HPDE6-E6E7 (cell line): ENCODE measurements around the gene PARD3B.

Source experiments
- DNase-seq: peaks from one replicate; pipeline ENCODE4 v3.0.0; 2011; ENCODE audit warnings: missing footprints; ENCODE audit errors: extremely low spot score

Gene PARD3B

DNA sequence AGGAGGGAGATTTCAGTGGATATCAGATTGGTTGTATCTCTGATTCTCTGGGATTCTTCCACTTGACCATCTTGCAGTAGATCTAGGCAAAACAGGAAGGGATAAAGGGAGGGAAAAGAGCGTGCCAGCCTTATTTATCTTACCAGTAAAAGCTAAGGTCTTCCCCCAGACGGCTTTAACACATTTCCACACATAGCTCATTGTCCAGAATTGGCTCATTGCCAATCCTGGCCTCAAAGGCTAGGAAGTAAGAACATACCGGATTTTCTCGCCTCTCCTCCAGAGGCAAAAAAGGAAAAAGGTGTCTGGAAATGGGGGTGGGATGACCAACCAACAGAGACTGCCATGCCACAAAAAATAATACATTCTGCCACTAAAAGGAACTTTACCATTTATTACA lies 725.4 kb downstream of the PARD3B start:
- DNase-seq: no peak

DNA sequence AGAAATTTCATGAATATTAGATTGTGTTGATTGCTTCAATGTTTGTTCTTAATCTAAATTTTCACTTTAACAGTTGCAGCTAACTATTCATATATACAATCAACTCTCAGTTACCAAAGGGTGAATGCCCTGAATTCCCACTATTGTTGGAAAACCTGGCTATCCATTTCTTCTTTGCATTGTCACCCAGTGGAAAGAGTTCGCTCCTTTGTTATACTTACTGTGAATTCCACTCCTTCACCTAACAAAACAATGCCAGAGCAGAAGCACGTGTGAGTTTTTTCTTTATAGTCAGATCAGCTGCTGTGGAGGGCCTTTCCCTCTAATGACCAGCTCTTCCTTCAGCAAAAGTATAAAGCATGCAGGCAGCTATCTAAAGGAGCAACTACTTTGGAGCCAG lies 727.9 kb downstream of the PARD3B start:
- DNase-seq: no peak

DNA sequence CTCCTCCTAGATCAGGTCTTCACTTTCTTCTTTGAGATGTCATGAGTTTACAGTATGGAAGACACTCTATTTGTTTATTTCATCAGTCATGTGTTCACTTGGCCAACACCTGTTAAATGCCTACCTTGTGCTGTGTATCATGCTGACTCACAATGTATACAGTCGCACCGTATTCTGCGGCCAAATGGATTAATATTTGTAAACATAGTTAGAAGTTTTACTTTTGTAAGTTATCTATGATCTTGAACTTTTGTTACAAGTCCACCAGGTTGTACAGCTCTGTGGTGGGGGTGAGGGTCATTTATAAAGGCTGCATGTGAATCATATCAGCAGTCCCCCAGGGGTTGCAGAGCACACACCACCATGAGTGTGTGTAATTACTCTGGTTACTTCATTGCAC lies 728.4 kb downstream of the PARD3B start:
- no peak for DNase-seq

DNA sequence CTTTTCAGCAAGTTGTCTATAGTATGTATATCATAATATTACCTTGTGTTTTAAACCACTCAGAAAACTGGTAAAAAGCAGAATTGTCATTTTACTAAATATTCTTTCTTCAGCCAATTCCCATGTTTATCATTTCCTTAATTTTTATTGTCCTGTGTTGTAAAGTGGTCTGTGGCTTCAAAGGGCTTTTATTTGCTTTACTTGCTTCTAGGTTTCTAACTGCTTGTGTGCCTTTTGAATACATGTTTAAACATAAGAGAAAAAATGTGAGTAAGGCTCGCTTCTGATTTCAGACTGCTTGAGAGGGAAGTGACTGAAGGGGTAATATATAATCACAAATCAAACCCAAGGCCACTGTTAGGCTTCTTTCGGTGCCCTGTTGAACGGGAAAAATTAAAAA lies 729.5 kb downstream of the PARD3B start:
- DNase-seq: no peak

DNA sequence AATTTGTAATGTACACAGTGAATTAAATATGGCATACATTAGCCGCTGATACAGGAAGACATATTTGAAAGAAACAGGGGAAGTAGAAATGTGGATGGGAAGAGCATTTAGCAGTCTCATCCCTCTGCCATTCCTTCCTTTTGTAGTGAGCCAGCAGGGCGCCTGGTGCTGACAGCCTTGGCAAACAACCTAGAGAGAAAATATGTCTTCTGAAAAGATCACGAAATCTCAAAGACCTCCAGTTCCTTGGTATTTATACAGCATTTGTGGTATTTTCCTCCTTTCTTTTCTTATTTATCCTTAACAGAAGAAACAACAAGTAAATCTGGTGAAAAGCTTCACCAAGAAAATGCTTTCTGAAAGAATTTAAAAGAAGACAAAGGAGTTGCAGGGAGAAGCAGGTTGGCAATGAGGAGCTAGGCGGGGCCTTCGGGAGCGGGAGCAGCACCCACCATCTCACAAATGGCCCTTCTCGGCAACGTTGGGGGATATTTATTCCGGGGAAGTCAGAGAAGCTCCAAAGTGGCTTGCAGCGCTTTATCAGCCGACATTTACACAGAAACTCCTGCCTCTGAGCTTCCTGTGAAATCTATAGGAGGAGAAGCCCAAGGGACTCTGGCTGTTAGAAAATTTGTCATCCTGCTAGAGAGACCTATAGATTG lies 731.0 kb downstream of the PARD3B start:
- no peak for DNase-seq

DNA sequence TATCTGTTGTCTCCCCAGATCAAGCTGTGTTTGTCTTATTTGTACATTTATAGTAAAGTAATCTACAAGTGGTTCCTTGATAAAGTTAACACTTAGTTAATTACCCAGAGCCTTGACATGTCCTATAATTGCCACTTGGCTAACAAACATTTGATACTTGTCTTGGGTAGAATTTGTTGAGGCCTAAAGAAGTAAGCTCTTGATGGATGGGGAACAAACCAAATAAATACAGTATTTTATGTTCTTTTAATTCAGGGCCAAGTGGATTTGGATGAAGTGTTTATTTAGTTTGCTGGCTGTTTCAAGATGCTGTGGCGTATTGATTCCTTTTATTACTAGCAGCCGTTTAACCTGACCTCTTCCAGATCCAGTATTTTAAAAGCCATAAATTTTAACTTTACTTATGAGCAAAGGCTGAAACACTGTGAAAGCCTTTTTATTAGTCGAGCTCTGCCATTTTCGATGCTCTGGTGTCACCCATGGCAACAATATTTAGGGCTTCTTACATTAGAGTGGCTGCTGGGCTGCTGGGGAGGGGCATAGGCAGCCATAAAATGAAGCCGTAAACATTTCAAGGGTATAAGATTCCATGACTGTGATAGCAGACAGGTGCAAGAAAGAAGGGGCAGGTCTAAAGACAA lies 735.4 kb downstream of the PARD3B start:
- no peak for DNase-seq

DNA sequence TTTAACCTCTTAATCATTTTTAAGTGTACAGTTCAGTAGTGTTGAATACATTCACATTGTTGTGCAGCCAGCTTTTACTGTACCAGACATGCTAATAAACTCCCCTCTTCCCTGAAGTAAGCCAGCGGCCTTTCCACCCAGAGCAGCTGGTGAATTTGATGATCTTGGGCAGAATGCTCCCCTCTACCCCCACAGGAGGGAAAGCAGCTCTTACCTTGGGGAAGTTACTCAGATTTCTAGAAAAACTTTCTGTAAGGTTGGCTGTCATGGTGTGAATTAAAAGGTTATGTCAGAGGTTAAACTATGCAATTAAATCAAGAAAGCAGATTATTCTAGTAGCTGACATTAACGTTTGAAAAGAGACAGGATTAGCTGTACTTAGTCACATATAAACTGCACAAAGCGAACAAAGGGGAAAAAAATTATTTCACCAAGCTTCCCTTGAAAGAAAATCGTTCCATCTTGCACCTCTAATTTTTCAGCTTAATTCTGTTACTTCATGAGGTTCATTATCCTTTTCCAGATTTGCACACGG lies 738.5 kb downstream of the PARD3B start:
- DNase-seq: no peak

DNA sequence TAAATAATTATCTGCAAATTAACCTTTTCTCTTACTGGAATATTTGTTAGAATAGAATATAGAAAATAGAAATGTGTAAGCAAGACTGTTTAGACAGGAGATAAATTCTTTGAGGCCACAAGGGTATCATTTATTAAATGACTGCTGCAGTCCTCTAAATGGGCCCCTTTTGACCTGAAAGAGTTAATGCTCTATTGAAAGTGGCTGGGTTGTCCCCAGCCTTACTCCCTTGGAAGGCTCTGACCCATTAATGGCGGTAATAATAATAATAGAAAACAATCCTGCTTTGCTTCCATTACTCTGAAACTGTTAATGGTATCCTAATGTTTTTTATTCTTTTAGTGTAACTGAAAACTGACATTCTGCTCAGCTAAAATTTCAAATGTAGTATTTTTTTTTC lies 739.1 kb downstream of the PARD3B start:
- DNase-seq: no peak

DNA sequence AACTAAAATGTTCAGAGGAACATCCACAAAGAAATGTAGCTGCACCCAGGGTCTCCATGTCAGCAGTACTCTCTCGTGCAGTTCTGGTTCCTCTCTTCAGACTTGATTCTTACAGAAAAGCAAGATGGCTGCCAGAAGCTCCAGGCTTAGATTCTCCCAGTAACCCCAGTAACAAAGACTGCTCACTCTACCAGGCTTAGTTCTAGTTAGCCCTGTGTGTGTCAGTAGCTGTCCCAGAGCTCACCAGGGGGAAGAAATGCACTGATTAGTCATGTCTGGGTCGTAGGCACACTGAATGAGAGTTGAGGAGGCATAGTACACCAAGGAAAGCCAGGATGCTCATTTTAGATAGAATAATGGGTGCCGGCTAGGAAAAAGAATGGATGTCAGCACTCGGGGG lies 742.0 kb downstream of the PARD3B start:
- DNase-seq: no peak

DNA sequence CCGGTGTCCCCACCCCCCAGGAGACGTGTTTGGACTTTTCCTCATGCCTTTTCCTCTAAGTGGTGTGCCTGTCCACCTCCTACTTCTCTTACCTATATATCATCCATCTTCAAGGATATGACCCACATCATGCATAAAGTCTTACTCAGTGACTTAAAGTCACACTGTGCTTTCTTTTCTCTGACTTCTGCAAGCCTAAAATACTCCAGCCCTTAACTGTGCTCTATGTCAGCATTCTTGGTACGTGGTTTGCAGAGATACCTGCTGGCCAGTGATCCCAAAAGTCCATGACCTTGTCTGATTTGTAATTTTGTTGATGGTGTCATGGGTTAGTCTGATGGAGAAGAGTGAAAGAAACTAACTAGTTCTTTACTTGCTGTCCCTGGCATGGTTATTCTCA lies 743.4 kb downstream of the PARD3B start:
- DNase-seq: no peak

DNA sequence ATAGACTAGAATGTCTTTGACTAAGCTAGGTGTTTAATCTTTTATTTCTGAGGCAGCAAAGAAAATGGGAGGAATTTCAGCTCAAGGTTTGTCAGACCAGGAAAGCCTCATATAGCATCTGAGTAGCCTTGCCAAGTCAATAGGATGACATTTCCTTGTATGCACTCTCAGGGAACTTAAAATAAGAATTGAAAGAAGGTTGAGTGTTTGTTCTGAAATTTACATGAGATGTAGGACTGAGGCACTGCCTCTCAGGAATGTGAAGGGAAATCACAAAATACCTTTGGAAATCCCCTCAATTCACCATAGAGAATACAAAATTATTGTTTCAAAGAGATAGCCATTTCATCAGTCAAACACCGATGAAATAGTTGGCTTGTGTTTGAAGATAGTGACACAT lies 745.0 kb downstream of the PARD3B start:
- no peak for DNase-seq

DNA sequence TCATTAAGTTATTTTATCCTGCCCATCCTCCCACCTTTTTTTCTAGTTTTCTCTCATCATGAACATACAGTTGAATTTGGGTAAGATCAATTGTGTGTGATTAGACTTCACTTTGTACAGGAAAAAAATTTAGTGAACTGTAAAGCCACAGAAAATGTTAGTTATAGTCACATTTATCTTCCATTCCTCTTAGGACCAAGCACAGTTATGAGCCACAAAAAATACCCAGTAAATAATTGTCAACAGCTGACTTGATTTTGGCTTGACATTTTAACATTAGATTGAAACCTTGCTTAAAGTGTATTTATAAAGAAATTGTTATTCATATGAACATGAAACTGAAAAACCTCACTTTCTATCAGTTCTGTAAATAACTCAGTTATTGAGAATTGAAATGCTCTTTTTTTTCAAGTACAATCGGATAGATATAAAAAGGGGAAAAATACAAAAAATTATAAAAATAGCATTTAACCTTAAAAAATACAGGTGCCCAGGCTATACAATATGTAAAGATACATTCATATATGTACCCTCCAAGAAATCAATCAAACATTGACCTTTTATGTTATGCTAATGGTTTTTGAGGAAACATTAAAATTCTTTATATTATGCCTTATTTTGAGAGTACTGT lies 747.5 kb downstream of the PARD3B start:
- DNase-seq: no peak

DNA sequence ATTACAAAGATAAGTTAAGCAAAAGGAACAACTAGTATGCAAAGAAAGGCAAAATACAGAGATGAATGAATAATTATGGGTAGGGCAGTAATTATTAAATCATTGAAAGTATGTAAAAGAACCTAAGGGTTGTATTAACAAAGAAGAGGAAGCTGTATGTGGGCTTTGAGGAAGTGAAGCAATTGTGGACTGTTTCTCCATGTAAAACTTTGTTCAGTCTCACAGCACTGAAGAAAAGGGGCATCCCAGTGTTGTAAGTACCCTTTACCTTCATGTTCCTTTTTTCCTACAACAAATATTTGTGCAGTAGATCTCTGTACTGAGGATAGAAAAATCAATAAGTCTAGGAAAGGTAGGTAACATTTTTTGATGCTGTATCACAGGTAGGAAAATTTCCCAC lies 748.3 kb downstream of the PARD3B start:
- no peak for DNase-seq

DNA sequence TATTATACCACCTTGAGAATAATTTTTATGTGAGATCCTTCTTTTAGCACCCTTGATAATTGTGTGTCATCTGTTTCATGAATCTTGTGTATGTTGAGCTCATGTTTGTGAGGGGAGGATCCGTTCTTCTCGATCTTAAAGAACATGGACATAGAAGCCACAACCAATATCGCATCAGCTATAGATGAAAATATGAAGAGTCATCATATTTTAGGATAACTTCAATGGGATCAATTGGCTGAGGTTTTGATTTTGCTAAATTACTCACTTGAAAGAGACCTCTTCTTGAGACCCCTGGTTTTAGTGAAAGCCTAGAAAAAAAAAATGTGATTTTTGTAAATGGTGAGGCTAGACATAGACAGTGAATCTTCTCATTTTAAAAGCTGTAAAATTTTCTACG lies 751.7 kb downstream of the PARD3B start:
- DNase-seq: no peak

DNA sequence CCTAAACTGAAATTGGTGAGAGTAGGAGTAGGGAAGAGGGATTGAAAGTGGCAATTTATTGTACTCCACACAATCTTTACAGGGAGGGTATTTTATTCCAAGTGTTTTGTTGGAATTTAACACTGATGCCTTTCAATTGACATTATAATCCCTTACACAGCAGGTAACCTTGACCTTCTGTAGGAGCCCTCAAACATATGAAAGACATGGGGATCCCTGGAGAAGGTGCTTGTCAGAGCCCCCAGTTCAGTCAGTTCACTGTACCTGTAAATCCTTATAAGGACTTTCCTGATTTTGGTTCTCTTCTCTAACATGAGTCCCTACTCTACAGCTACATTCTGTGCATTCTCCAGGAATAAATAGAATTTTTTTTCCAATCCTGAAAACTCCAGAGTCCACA lies 752.1 kb downstream of the PARD3B start:
- DNase-seq: no peak

DNA sequence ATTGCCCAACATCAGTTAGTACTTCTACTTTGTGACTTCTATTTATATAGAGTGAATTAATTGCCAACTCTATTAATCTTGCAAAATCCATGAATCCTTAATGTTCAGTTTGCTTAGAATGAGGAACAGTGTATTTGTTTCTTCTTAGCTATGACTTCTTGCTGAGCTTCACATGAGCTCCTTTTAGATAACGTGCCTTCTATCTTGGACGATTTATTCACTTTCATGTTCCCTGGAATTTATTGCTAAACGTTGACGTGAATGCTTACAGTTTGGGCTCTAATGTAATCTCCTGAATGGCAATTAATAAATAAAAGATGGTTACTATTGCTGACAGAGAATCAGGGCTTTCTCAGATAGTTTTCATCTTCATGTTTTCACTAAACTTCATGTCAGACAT lies 752.6 kb downstream of the PARD3B start:
- no peak for DNase-seq

DNA sequence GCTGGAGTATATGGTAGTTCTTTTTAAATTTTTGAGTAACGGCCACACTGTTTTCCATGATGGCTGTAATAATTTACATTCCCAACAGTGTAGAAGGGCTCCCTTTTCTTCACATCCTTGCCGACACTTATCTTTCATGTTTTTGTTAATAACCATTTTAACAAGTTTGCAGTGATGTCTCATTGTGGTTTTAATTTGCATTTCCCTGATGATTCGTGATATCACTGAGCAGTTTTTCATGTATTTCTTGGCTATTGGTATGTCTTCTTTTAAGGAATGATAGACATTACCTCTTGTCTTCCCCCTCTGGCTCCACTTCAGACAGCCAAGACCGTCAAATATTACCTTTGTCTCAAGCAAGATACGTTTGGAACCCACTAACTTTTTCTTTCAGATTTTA lies 765.9 kb downstream of the PARD3B start:
- DNase-seq: no peak

DNA sequence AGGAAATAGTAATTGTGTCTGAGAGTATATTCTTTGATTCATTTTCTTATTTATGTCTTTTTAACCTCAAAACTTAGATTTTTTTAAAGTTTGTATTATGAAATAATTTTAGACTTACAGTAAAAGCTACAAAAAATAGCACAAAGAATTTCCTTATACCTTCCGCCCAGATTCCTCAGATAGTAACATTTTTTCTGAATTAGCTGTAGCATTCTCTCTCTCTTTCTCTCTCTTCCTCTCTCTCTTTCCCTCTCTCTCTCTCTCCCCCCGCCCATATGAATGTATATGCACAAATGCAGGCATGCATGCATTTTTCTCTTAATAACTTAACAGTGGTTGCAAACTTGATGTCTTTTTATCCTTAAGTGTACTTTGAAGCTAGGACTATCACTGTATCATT lies 776.0 kb downstream of the PARD3B start:
- DNase-seq: no peak

DNA sequence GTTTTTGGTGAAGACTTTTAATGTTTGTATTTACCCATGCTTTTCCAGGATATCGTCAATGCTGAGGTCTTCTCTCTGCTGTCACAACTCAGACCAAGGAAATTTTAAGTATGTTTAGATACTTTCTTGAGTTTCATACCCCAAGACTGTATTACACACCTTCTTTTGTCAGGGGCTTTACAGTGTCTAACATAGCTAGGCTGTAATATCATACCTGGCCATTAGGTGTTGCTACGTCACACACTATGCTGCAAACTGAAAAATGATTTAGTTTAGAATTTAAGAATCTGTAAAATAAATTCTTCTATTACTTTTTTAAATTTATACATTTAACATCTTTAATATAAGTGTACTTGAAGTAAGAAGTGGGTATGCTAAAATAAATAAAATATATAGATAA lies 778.7 kb downstream of the PARD3B start:
- no peak for DNase-seq

DNA sequence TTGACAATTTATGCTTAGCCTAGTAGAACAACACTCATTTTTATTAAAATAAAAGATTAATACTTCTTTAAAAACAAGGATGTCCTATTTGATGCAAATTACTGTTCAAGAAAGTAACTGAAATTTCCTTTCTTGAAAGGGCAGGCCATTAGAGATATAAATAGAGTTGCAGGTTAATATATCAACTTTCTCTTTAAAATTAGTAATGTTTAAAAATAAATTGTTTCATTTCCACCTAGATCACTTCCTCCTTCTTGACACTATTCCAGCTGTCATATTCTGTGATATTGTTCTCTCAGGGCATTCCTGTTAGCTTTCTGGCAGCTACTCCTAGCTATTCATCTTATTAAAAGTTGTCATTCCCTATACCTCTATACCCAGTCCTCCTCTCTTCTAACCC lies 779.1 kb downstream of the PARD3B start:
- DNase-seq: no peak

DNA sequence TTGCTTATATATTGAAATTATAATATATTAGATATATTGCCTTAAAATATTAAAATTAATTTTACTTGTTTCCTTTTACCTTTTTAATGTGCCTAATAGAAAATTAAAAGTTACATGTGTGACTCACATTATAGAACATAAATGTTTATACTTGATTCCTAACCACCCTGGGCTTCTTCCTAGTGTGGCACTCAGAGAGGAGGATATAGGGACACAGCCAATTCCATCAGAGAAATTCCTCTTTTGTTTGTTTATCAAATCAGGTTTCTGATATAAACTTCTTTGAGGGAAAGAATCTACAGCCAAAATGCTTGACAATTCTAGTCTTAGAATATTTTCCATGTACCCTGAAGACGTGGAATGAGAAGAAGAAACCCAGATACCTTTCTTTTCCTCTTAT lies 788.1 kb downstream of the PARD3B start:
- no peak for DNase-seq

DNA sequence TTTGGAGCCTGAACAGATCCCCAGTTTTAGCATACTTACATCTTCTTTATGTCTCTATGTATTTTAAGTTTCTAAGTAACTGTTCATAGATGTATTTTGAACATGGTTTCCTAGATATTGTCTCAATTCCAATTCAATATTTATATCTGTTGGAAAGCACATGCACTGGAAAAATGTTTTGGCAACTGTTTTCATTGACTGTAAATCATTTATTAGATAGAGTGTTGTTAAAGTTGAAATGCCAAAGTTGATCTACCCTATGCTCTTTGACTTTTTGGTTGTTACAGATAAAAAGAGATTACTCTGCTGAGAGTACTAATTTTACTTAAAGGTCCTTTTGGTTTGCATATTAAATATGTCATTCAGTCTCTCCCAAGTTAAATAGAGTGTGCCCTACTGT lies 792.0 kb downstream of the PARD3B start:
- no peak for DNase-seq

DNA sequence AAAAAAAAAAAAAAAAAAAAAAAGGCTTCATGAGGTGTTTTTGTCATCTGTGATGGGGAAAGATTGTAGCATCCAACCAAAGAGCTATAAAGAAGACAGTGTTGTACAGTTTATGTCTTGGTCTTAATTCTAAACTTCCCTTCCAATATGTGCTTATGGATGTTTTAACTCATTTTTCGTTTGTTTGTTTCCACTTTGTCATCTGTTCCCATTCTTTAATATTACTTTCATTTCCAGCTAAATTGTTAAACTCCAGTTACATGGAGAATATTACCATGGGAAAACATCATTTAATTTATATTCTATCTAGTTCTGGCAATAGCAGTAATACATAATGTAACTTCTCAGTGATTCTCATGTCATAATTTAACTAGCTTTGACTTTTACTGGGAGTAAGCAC lies 792.9 kb downstream of the PARD3B start:
- DNase-seq: no peak
